Stimulated activated CD4-positive, alpha-beta T cell treated with anti-CD3 and anti-CD28 coated beads, Interleukin-4, amount 100 ng/mL, for 1 hour (primary cell): ENCODE data around the gene FOXRED1.
"Not testable (repeated sequence)": the region's sequence is repeated elsewhere in the genome, so short reads cannot be mapped to it uniquely, and the experiment has no call there.

ENCODE experiments used
- DNase-seq: peaks from one replicate; pipeline ENCODE4 v3.0.0-alpha.2; 2020

The FOXRED1 gene

DNA sequence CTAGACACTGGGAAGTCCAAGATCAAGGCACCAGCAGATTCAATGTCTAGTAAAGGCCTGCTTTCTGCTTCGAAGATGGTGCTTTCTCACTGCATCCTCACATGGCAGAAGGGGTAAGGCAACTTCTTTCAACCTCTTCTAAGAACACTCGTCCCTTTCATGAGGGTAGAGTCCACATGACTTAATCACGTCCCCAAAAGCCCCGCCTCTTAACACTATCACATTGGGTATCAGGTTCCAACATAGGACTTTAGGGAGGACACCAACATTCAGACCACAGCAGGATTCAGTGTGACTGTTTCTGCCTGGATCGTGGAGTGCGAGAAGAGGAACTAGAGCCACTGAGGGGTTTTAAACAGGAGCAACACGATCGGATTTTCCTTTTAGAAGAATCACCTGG, 10.2 kb downstream of the FOXRED1 start:
- no peak for DNase-seq

DNA sequence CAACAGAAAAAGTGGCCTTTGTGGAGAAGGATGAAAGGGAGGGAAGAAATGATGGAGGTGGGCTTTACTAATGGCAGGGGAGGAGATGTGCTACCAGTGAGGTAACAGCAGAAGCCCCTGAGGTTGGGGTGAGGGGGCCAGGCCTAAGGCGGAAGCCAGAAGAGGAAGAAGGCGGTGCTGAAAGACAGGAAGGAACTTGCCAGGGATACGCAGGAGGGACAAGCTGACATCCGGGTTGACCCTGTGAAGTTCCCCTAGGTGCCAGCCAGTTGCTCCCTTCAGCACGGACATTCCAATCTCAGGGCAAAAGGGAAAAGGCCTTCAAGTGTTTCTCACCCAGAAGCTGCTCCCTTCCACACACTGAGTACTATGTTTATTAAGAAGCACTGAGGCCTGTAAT, 11.6 kb downstream of the FOXRED1 start:
- no peak for DNase-seq

- no peak for DNase-seq
Observed at GRCh38 chr11:126281245-126281644, 12.3 kb downstream of the FOXRED1 start.

DNA sequence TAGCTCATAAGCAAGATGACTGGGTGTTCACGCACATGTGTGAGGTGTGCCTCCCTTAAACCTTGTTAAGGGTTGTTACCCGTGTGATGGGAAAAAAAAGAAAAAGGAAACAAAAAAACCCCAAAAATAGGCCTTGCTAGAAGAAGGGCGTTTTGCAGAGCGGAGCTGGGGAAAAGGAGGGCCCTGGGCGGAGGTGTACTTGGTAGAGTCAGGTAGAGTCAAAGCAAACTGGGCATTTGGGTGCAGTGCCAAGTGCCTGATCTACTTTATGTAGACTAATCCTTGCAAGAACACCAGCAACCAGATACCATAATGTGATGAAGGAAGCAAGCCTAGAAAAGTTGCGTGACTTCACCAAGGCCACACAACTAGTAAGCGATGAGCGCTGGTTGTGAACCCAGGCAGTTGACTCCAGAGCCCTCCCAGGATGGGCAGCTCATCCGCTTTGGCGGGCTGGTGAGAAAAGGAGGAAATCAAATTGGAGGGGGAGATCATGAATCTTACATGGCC, 12.8 kb downstream of the FOXRED1 start:
- DNase-seq, result no peak

- peak; percentile 37 for DNase-seq
Observed at GRCh38 chr11:126282361-126282735, 13.4 kb downstream of the FOXRED1 start.

DNA sequence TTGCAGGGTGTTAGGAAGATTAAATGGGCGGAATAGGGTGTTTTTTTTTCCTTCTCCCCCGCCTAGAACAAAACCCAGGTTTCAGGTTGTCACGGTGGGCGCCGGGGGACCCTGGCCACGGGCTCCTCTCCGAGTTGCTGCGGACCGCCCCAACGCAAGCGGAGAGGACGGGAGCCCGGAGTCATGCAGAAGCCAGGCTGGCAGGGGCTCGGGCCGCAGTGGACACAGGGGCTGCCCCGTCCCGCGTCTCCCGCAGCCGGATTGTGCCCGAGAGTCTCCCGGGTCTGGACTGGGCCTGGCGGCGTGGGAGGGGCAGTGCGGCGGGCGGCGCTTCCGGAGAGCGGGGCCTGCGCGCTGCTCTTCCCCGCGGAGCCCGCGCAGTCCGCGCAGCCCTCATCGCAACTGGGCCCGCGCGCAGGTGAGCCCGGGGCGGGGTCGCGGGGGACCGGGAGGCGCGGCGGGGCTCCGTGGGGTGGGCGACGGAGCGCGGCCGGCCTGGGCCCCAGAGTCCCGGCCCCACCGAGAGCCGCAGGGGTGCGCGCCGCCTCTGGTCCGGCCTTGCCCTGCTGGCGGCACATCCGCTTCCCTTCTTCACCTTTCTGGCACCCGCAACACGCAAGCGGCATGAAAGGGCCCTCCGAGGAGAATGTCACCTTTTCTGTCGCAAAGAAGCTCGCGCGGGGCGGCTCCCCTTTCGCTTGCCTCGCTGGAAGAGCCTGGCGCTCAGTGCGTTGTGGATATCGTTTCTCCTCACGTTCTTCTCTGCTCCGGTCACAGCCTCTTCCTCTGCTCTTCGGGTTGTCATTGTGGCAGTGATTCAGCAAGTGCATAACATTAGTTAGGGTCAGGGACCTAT, 14.0 kb downstream of the FOXRED1 start, which contains the start of gene TIRAP:
Gene TIRAP, plus strand, starts transcription at position 358 of the 856 bp plus-strand sequence. CDS start 7,802 bp downstream, outside the sequence.
- DNase-seq, result peak; percentile 58

DNA sequence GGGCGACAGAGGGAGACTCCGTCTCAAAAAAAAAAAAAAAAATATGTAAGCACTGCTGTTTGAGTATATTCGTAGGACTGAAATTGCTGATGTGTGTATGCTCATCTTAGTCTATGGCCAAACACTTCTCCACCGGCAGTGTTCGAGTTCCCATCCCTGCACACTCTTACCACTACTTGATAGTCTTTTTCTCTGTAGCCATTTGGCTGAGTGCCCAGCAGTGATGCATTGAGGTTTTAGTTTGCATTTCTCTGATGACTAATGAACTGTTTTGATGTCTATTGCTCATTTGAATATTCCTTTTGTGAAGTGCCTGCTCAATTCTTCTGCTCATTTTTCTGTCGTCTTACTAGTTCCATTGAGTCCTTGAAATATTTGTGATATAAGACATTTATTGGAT, 15.9 kb downstream of the FOXRED1 start:
- peak; percentile 84 for DNase-seq

DNA sequence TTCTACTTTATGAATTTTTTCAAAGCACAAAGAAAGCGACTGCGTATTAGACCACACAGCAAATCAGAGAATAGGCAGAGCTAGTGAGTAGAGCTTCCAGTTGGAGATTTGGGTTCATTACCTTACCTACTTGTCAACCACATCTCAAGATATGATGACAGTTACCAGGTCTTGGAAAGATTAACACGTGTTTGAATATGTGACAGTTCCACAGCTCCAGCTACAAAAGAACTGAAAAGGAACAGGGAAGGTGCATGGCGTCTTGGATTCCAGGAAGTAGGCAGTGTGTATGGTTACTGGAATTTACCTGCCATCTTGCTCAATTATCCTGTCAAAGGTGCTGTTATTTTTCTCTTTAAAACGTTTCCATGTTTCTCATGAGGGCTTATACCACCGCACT, 19.3 kb downstream of the FOXRED1 start:
- DNase-seq, result no peak

GRCh38 chr11:126290887-126291286, 21.9 kb downstream of the FOXRED1 start:
- no peak for DNase-seq

DNA sequence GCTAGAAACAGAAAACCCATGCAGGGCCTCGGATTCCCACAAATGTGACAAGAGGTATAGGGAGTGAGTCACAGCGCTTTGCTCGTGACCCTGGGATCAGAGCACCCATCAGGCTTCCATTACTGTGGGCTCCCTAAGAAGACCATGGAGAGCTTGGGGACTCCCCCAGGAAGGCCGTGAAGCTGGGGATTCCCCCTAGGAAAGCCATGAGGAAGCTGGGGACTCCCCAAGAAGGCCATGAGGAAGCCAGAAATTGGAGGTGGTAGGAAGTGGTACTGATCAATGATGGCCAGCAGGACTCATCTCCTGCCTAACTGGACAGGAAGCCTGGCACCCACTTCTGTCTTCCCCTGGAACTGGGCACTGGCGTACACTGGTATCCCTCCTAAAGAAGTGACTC, 24.8 kb downstream of the FOXRED1 start:
- no peak for DNase-seq

- no peak for DNase-seq
Observed at GRCh38 chr11:126297004-126297403, 28.1 kb downstream of the FOXRED1 start.

GRCh38 chr11:126303623-126304456, 34.9 kb downstream of the FOXRED1 start, which contains the start of gene DCPS:
DCPS (plus strand) TSS chr11:126304060; CDS start chr11:126304081, 21 bp downstream.
- peak; percentile 85 for DNase-seq

DNA sequence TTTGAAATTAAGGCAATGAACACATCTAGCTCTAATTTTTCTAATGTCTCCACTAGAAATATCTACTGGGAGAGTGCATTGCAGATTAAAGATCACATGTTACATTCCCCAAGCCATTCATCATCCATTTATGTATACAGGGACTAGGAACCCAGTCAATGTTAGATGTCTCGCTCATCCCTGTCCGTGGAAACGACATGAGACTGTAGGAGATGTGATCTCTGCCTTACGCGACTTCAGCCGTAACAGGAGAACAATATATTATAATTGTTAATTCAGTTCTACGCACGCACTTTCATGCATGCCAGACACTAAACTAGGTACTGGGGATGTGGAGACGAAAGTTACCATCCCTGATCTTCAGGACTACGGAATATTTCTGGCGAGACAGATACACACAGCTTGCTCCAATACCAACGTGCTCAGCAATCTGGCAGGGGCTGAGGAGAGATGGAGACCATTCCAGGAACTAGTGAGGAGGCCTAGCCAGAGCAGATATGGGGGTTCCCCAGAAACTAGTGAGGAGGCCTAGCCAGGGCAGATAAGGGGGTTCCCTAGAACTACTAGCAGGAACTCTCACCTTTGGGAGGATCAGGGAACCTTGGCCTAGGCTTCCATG, 35.6 kb downstream of the FOXRED1 start:
- no peak for DNase-seq

DNA sequence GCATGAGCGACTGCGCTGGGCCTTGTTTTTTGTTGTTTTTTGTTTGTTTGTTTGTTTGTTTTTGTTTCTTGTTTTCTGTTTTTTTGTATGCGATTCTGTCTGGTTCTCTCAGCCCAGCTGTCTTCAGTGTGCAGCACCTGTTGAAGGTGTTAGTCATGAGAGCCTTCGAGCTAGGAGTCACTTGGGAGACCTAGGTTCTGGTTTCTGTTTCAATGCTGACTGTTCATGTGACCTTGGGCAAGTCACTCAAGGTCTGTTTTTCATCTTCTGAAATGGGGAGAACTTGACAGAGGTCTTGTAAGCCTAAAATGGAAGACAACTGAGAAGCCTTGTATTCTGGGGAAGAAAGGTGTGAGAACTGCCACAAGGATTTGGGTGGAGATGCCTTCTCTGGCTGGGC, 36.7 kb downstream of the FOXRED1 start:
- DNase-seq, result no peak

DNA sequence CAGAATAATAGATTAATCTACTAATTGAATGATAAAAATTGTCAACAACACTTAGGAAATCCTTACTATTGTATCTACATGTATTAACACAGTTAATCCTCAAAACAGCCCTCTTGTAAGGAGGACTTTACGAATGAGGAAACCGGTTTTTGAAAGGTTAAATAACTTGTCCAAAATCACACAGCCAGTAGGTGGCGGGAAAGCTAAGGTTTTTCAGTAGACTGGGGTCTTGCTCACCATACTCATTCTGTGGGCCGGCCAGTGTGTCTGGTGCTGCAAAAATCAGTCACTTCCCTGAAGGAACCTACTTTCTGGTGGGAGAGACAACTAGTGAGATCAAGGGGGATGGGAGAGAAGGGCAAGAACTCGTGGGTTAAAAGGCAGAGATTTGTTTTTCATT, 38.8 kb downstream of the FOXRED1 start:
- no peak for DNase-seq

- no peak for DNase-seq
Observed at GRCh38 chr11:126308271-126308671, 39.3 kb downstream of the FOXRED1 start.

- DNase-seq, result not testable (repeated sequence)
Observed at GRCh38 chr11:126308771-126309170, 39.8 kb downstream of the FOXRED1 start.

- peak; percentile 57 for DNase-seq
Observed at GRCh38 chr11:126310200-126310991, 41.4 kb downstream of the FOXRED1 start.

- DNase-seq, result no peak
Observed at GRCh38 chr11:126310992-126311310, 42.0 kb downstream of the FOXRED1 start.

GRCh38 chr11:126311401-126312291, 42.7 kb downstream of the FOXRED1 start:
- DNase-seq, result no peak

GRCh38 chr11:126312961-126313360, 44.0 kb downstream of the FOXRED1 start:
- DNase-seq, result no peak
